HepG2 (cell line): ENCODE data around the gene ZNF669. TPM values are rescaled to one million over a fixed set of nuclear protein-coding genes. Genes with fewer than 3 reads are reported as not detected.

Experiments used
- AHDC1 ChIP-seq: sonication (generic); formaldehyde crosslinking; IDR thresholded peaks from 2 replicates; pipeline ENCODE4 v1.5.1; 2020; ENCODE audit warnings: mild to moderate bottlenecking, missing genetic modification reagents, borderline replicate concordance
- ARNTL ChIP-seq: sonication (generic); formaldehyde crosslinking; IDR thresholded peaks from 2 replicates; pipeline ENCODE4 v1.4.0; 2020; ENCODE audit warnings: mild to moderate bottlenecking, missing genetic modification reagents
- KMT2B ChIP-seq: IDR thresholded peaks from 2 replicates; pipeline ENCODE4 v1.6.1; 2016; ENCODE audit warnings: missing genetic modification reagents, missing compliant biosample characterization
- MIER3 ChIP-seq: IDR thresholded peaks from 2 replicates; pipeline ENCODE4 v1.6.1; 2016; ENCODE audit warnings: missing compliant biosample characterization, borderline replicate concordance
- NR2F6 ChIP-seq, 2 experiments: IDR thresholded peaks; 2 replicates each; pipeline ENCODE4 v1.6.1; 2016; ENCODE audit warnings: antibody characterized with exemption in 1 of 2, mild to moderate bottlenecking in 1 of 2
- NRL ChIP-seq: sonication (generic); formaldehyde crosslinking; IDR thresholded peaks from 2 replicates; pipeline ENCODE4 v1.5.0; 2020; ENCODE audit warnings: missing genetic modification reagents, mild to moderate bottlenecking, moderate library complexity, borderline replicate concordance
- PATZ1 ChIP-seq: sonication (generic); formaldehyde crosslinking; IDR thresholded peaks from 2 replicates; pipeline ENCODE4 v1.4.0; 2020; ENCODE audit warnings: missing genetic modification reagents
- PAX8 ChIP-seq: sonication (generic); formaldehyde crosslinking; IDR thresholded peaks from 2 replicates; pipeline ENCODE4 v1.8.0; 2022; ENCODE audit warnings: mild to moderate bottlenecking, missing genetic modification reagents, borderline replicate concordance
- PITX1 ChIP-seq: sonication (generic); formaldehyde crosslinking; IDR thresholded peaks from 2 replicates; pipeline ENCODE4 v1.5.1; 2020; ENCODE audit warnings: mild to moderate bottlenecking, missing genetic modification reagents
- POLR2A ChIP-seq, 2 experiments: IDR thresholded peaks; 2 replicates each; pipeline ENCODE4 v1.6.1; 2011; ENCODE audit warnings: low read depth in 2 of 2, low read length in 2 of 2, mild to moderate bottlenecking in 1 of 2, moderate library complexity in 1 of 2; ENCODE audit not compliant: insufficient read depth in 1 of 2
- SP1 ChIP-seq, 2 experiments: fragments of 450-650 bp in 1 of 2; sonication (generic) in 1 of 2; formaldehyde crosslinking in 1 of 2; IDR thresholded peaks; 2 replicates each; pipeline versions ENCODE4 v1.4.0 to v1.6.1; 2016 to 2020; ENCODE audit warnings: missing genetic modification reagents in 1 of 2
- TRIM22 ChIP-seq: fragments of 450-650 bp; IDR thresholded peaks from 2 replicates; pipeline ENCODE4 v1.6.1; 2017
- ZNF205 ChIP-seq: IDR thresholded peaks from 2 replicates; pipeline ENCODE4 v1.6.1; 2018; ENCODE audit warnings: missing biosample characterization, missing genetic modification reagents
- ZNF207 ChIP-seq: fragments of 450-650 bp; IDR thresholded peaks from 2 replicates; pipeline ENCODE4 v1.6.1; 2016; ENCODE audit warnings: antibody characterized with exemption, borderline replicate concordance
- ZNF253 ChIP-seq: sonication (generic); formaldehyde crosslinking; IDR thresholded peaks from 2 replicates; pipeline ENCODE4 v1.8.0; 2022; ENCODE audit warnings: mild to moderate bottlenecking, missing genetic modification reagents, borderline replicate concordance
- ZNF7 ChIP-seq: IDR thresholded peaks from 2 replicates; pipeline ENCODE4 v1.6.1; 2016; ENCODE audit warnings: missing biosample characterization, missing genetic modification reagents
- ZNF788 ChIP-seq: sonication (generic); formaldehyde crosslinking; IDR thresholded peaks from 2 replicates; pipeline ENCODE4 v1.5.0; 2020; ENCODE audit warnings: mild to moderate bottlenecking, missing genetic modification reagents, borderline replicate concordance
- polyA plus RNA-seq, 8 experiments: library from polyadenylated mRNA; depleted of rRNA in 3 of 8; stranded (reverse) in 7 of 8; unstranded in 1 of 8; fragments of >200 nt; fragmentation: Illumina TruSeq in 4 of 8; extraction: Trizol in 4 of 8; gene quantifications; 2 replicates each; pipeline versions ENCODE4 v1.2.1 to v1.2.3, GENCODE V29; 2011 to 2016; ENCODE audit warnings: low read depth in 4 of 8, missing spikeins in 1 of 8, mixed read lengths in 1 of 8; ENCODE audit not compliant: insufficient read depth in 1 of 8
- total RNA-seq, 5 experiments: library from RNA; depleted of rRNA; stranded (reverse); fragments of >200 nt; fragmentation: Illumina TruSeq; extraction: Trizol; gene quantifications; 2 replicates each; pipeline ENCODE4 v1.2.3, GENCODE V29; 2016; ENCODE audit warnings: low read depth in 1 of 5
- TF ChIP-seq, protein P1 (sequence below): fragments of 450-650 bp; IDR thresholded peaks from 2 replicates; pipeline ENCODE4 v1.6.1; 2017; ENCODE audit warnings: mild to moderate bottlenecking

Gene ZNF669
- total and polyA plus RNA-seq, 2 of the 13 experiments (the other 11 are each of a cell fraction or from before 2014, with no cell fraction given): 3.1 to 14.6 TPM

DNA sequence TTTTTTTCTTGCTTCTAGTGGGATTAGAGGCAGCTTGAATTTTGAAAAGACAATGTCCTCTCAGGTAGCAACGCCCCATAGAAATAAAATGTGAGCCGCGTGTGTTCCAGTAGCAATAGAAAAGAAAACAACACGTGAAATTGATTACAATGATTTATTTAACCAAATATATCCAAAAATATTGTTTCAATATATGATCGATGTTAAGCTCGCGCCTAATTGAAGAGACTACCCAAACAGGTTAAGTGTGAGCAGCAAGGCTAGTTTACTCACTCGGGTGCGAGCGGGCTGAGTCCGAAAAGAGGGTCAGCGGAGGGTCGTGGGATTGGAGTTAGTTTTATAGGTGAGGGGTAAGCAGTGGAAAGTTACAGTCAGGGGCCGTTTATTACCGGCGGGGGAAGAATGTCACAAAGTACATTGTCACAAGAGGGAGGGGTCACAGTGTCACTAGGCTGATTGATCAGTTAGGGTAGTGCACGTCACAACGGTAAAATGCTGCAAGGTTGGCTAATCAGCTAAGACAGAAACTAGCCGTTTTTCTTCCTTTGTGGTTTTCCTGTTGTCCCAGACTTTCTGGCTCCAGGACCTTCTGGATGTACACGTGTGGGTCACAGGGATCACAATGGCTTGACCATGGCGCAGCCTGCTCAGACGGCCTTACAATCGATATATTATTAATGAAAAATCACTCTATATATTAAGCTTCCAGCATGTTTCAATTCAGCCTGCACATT is 24.8 kb downstream of the ZNF669 start (continued):
- TF ChIP-seq NRL (no peak), ZNF207 (no peak), PAX8 (CRISPR knock-in tag) (no peak), MIER3 (CRISPR knock-in tag) (no peak), NR2F6 (IDR thresholded peaks at IDR 0.05) (peak; percentile 74), NR2F6 (CRISPR knock-in tag; IDR thresholded peaks at IDR 0.05) (peak; percentile 77; the same call in 1 of the 2 replicates), ZNF205 (CRISPR knock-in tag) (no peak), PITX1 (CRISPR knock-in tag) (no peak), KMT2B (CRISPR knock-in tag) (no peak; the same call in 1 of the 2 replicates), SP1 (IDR thresholded peaks at IDR 0.05) (no peak), SP1 (CRISPR knock-in tag; IDR thresholded peaks at IDR 0.05) (0 out of 2 replicates have a peak, but pooled peaks have one; percentile 12), ZNF253 (CRISPR knock-in tag) (no peak), ZNF7 (CRISPR knock-in tag) (no peak), TRIM22 (no peak), POLR2A (IDR thresholded peaks at IDR 0.05; ENCODE audit: insufficient read depth in 1 of 2, low read depth in 2 of 2, low read length in 2 of 2) (peak in 1 of 2 experiments; percentile 35; a peak in 1 of 4 replicates), AHDC1 (CRISPR knock-in tag) (no peak), ZNF788 (CRISPR knock-in tag) (peak; percentile 57; the same call in 1 of the 2 replicates), PATZ1 (CRISPR knock-in tag) (peak; percentile 70; the same call in 1 of the 2 replicates), ARNTL (CRISPR knock-in tag) (0 out of 2 replicates have a peak, but pooled peaks have one; percentile 43)
- TF ChIP-seq, protein P1, sequence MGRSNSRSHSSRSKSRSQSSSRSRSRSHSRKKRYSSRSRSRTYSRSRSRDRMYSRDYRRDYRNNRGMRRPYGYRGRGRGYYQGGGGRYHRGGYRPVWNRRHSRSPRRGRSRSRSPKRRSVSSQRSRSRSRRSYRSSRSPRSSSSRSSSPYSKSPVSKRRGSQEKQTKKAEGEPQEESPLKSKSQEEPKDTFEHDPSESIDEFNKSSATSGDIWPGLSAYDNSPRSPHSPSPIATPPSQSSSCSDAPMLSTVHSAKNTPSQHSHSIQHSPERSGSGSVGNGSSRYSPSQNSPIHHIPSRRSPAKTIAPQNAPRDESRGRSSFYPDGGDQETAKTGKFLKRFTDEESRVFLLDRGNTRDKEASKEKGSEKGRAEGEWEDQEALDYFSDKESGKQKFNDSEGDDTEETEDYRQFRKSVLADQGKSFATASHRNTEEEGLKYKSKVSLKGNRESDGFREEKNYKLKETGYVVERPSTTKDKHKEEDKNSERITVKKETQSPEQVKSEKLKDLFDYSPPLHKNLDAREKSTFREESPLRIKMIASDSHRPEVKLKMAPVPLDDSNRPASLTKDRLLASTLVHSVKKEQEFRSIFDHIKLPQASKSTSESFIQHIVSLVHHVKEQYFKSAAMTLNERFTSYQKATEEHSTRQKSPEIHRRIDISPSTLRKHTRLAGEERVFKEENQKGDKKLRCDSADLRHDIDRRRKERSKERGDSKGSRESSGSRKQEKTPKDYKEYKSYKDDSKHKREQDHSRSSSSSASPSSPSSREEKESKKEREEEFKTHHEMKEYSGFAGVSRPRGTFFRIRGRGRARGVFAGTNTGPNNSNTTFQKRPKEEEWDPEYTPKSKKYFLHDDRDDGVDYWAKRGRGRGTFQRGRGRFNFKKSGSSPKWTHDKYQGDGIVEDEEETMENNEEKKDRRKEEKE: no peak
